Progenitor cell of endocrine pancreas (in vitro differentiated cells): ENCODE results near the gene WDFY2. TPM values are rescaled to one million over a fixed set of nuclear protein-coding genes. Genes with fewer than 3 reads are reported as not detected.

Experiments used
- DNase-seq: peaks from one replicate; pipeline ENCODE4 v3.0.0; 2021; ENCODE audit warnings: low spot score; ENCODE audit not compliant: unreplicated experiment
- H3K27ac Mint-ChIP-seq: 2 replicates; pipeline ENCODE4 v1.8.0; 2021; ENCODE audit warnings: mild to moderate bottlenecking, moderate library complexity, mixed read lengths
- H3K27me3 Mint-ChIP-seq: 2 replicates; pipeline ENCODE4 v1.8.0; 2021; ENCODE audit warnings: mixed read lengths
- H3K36me3 Mint-ChIP-seq: 2 replicates; pipeline ENCODE4 v1.8.0; 2022; ENCODE audit warnings: mixed read lengths; ENCODE audit not compliant: insufficient read depth
- H3K4me1 Mint-ChIP-seq: 2 replicates; pipeline ENCODE4 v1.8.0; 2021; ENCODE audit warnings: low read depth, mixed read lengths
- H3K4me3 Mint-ChIP-seq: 2 replicates; pipeline ENCODE4 v1.8.0; 2021; ENCODE audit warnings: low read depth, mild to moderate bottlenecking, moderate library complexity, mixed read lengths
- H3K9me3 Mint-ChIP-seq: 2 replicates; pipeline ENCODE4 v1.8.0; 2021; ENCODE audit warnings: low read depth, mixed read lengths
- CTCF ChIP-seq: fragments of 200-600 bp; sonication (generic); IDR thresholded peaks from one replicate; pipeline ENCODE4 v1.5.0; 2021; ENCODE audit warnings: antibody characterized with exemption, mild to moderate bottlenecking; ENCODE audit not compliant: unreplicated experiment
- total RNA-seq: library from RNA; stranded (reverse); gene quantifications from 2 replicates; pipeline ENCODE4 v1.2.1, GENCODE V29; 2021

The WDFY2 gene
- total RNA-seq, 1 donor from 2014 or later = 17.2 TPM

DNA sequence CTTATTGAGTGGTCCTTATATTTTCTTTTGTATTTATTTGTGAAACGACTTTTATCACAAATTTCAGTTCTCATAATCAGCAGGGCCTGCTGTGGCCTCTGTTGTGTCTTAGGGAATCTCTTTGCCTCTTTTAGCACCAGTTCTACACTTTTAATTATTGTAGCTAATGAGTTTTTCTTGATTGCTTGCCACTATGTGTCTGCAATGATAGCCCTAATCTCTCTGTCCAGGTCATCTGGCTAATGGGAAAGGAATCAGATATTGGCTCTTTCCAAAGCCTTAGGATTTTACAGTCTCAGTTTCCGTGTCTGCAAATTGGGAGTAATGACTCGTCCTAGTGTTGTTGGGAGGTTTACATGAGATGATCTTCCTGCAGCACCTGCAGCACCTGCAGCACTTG lies 10.2 kb downstream of the WDFY2 start:
- no peak overlapping the region for H3K4me3 Mint-ChIP-seq
- H3K27ac Mint-ChIP-seq = no peak overlapping the region
- H3K27me3 Mint-ChIP-seq = no peaks in the 10 kb centered on the region
- no peak for TF ChIP-seq CTCF
- H3K9me3 Mint-ChIP-seq = no peaks in the 10 kb centered on the region
- peaks cover 16% of the 10 kb centered on the region for H3K4me1 Mint-ChIP-seq
- H3K36me3 Mint-ChIP-seq = no peaks in the 10 kb centered on the region
- no peak for DNase-seq

DNA sequence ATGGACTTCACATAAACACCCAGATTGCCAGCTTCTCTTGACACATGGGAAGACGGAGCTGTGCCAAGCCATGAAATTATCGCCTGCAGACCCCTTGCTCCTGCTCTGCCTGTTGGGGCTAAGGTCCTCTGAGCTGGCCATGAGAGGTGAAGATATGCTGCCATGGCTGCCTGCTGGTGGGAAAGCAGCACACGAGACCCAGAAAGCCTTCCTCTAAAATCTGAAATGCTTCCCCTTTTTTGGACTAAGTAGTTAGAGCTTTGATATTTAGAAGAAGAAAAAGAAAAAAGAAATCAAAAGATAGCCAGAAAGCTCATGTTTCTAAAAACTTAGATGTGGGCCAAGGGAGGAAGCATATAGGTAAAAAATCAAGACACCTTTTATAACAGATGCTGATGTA lies 11.2 kb downstream of the WDFY2 start:
- Mint-ChIP-seq H3K36me3 (no peaks in the 10 kb centered on the region), H3K9me3 (no peaks in the 10 kb centered on the region), H3K27ac (no peak overlapping the region), H3K4me3 (no peak overlapping the region), H3K4me1 (peaks cover 16% of the 10 kb centered on the region), H3K27me3 (no peaks in the 10 kb centered on the region)
- no peak for TF ChIP-seq CTCF
- no peak for DNase-seq

GRCh38 chr13:51596541-51596940 lies 12.3 kb downstream of the WDFY2 start:
- Mint-ChIP-seq H3K36me3 (no peaks in the 10 kb centered on the region), H3K9me3 (no peaks in the 10 kb centered on the region), H3K4me1 (peaks cover 8% of the 10 kb centered on the region), H3K27me3 (no peaks in the 10 kb centered on the region), H3K27ac (no peak overlapping the region), H3K4me3 (no peak overlapping the region)
- no peak for TF ChIP-seq CTCF
- no peak for DNase-seq

- no peaks in the 10 kb centered on the region for H3K27me3 Mint-ChIP-seq
- no peaks in the 10 kb centered on the region for H3K9me3 Mint-ChIP-seq
- H3K4me1 Mint-ChIP-seq = peaks cover 10% of the 10 kb centered on the region
- peak overlapping the region; percentile 58 for H3K27ac Mint-ChIP-seq
- DNase-seq = no peak
- no peaks in the 10 kb centered on the region for H3K36me3 Mint-ChIP-seq
- H3K4me3 Mint-ChIP-seq = no peak overlapping the region
- no peak for TF ChIP-seq CTCF
Observed at GRCh38 chr13:51599444-51600176, 15.3 kb downstream of the WDFY2 start.

- Mint-ChIP-seq H3K9me3 (no peaks in the 10 kb centered on the region), H3K27me3 (no peaks in the 10 kb centered on the region), H3K27ac (no peak overlapping the region), H3K4me1 (peaks cover 7% of the 10 kb centered on the region), H3K4me3 (no peak overlapping the region), H3K36me3 (no peaks in the 10 kb centered on the region)
- TF ChIP-seq CTCF = no peak
- DNase-seq = no peak
Observed at GRCh38 chr13:51600703-51601102, 16.4 kb downstream of the WDFY2 start.
